NCI-H345 treated with DMSO at 0.1 percent for 48 hours (cell line): ENCODE results near the gene HDLBP.

ENCODE experiments used
- DNase-seq: peaks from one replicate; lab custom pipeline; 2025; ENCODE audit not compliant: unreplicated experiment; lab: John Stamatoyannopoulos, UW

HDLBP gene

DNA sequence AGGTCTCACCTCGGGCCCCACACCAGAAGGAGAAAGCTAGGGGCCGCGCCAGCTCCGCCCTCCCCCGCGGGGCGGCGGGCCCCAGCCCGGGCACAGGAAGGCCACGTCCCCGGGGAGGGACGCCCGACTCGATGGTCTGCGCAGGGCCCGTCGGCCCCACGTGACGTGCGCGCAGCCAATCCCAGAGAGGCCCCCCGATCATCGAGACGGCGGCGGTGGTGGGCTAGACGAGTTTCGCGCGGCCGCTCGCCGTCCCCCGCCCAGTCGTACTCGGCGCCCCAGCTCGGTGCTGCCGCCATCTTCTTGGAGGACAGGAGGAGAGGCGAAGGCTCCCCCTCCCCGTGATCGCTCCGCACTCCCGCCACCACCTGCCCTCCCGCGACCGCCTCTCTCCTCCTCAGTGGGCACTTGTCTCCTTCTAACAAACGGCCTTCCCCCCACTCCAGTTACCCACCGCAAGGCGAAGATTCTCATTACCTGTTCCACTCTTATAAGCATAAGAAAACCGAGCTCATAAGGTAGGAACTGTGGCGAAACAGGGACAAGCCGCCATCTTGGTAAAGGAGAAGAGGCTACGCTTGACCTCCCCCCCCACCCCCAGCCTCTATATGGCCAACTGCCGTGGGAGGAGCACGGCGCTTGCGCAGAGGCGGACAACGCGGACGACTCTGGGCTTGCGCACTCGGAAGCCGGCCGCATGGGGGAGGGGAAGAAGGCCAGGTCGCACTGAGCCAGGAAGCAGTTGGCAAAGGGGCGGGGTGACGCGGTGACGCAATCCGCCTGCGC, at the start of gene HDLBP:
Gene HDLBP, minus strand, starts transcription at position 580 of the 786 bp plus-strand sequence. CDS start 48,803 bp downstream, outside the sequence.
- peak; percentile 92 for DNase-seq

DNA sequence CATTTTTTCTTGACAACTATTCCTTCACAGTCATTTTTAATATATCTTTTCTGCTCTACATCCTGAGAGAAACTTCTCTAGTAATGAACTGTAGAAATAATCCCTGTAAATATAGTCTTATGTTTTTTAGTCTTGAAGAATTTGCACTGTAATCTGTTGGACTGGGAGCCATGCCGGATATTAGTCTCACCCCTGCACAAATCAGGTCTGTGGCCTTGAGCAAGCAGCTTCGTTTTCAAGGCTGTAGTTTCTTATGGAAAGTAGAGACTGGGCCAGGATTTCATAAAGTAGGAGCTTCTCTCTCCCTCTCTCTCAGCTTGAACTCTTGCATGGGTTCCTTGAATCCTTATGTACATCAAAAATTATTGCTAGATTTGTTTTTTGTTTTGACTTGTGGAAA, 49.3 kb upstream of the HDLBP start:
- DNase-seq: no peak

DNA sequence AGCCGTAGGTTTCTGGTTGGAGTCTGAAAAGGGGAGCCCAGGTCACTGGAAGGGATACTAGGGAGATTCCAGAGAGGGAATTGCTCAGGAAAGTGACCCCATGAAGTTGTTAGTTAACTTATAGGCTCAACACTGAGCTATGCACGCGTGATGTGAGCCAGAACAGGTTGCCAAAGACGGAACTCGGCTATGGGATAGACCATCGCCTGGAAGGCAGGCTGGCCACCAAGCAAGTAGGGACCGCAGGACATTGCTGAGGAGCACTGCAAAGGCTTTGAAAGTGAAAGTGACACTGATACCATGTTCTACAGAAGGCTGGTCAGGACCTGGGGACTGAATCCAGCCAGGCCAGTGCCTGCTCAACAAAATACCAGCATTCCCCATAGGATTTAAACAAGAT, 48.0 kb upstream of the HDLBP start:
- no peak for DNase-seq

- DNase-seq: no peak
Observed at GRCh38 chr2:241359481-241360045, 44.1 kb upstream of the HDLBP start.

- DNase-seq: no peak
Observed at GRCh38 chr2:241358470-241358869, 43.0 kb upstream of the HDLBP start.

DNA sequence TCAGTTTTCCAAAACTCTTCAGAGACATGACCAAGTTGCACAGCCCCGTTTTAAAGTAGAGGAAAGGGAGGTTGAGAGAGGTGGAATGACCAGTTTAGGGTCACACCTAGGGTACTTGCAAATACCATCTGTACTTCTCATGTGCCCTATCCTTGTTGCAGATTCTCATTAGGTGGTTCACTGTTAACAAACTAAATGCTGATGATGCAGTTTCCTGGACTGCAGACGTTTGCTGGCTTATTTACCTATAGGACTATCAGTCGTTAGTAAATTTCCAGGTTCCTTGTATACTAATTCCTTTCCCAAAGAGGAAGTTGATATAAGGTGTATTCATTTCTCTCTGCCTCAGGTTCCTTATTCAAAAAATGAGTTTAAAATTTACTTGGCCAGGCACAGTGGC, 42.1 kb upstream of the HDLBP start:
- no peak for DNase-seq

- DNase-seq: no peak
Observed at GRCh38 chr2:241356871-241357260, 41.4 kb upstream of the HDLBP start.

GRCh38 chr2:241355983-241356870, 40.8 kb upstream of the HDLBP start, which contains the start of gene FARP2:
Gene FARP2, plus strand, starts transcription at chr2:241356285. Its CDS starts 16,823 bp downstream, at chr2:241373108.
- peak; percentile 97 for DNase-seq

- peak; percentile 28 for DNase-seq
Observed at GRCh38 chr2:241354668-241355658, 39.5 kb upstream of the HDLBP start.

- no peak for DNase-seq
Observed at GRCh38 chr2:241352227-241352626, 36.8 kb upstream of the HDLBP start.

- no peak for DNase-seq
Observed at GRCh38 chr2:241351640-241352031, 36.2 kb upstream of the HDLBP start.

GRCh38 chr2:241350878-241351639, 35.6 kb upstream of the HDLBP start:
- no peak for DNase-seq

DNA sequence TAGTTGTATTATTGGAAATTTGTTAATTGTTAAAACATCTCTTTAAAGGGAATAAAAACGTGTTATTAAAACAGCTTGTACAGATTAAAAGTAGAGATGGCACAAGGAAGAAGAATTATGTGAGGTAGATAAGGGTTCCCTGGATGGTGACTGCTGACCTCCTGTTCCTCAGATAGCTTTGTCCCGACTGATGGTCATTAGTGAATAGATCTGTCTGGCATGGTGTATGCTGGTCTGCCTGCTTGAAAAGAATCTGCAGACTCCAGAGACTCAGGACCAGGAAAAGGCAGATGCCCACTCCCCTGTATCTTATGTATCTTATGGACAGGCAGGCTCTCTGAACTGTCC, 35.0 kb upstream of the HDLBP start:
- DNase-seq: no peak

DNA sequence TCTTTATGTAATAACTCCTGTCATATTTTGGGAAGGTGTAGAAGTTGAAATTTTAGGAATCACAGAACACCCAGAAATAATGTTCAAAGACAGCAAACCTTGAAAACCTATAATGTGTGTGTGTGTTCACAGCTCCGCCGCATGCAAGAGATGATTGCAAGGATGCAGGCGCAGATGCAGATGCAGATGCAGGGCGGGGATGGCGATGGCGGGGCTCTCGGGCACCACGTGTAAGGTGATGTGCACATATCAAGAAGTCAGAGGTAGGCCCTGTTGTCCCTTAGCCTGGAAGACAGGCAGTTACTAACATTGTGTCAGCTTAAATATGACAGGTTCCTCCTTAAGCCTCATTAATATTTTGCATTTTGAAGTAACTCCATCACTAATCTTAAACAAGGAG, 34.5 kb upstream of the HDLBP start:
- DNase-seq: no peak

DNA sequence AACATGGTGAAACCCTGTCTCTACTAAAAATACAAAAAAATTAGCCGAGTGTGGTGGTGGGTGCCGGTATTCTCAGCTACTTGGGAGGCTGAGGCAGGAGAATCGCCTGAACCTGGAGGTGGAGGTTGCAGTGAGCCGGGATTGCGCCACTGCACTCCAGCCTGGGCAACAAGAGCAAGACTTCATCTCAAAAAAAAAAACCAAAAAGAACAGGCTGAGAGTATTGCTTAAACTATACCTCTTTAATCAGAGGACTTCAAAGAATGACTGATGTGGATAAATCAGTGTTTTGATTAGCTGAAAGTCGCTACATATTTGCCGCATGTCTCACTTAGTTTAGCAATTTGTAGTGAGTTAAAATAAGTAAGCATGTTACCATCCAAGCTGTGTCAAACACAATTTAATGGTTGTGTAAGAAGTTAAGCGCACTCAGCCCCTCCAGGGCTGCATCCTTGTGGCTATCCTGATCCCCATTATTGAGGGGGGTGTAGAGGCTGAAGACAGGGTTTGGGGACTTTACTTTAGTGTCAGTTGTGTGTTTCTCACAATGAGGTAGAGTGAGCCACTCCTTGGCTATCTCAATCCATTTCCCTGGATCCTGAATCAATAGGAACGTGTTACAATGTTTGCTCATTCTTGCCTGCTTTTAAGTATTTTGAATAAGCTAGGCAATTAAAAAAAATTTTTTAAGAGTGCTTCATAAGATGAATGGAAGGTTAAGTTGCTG, 29.6 kb upstream of the HDLBP start:
- no peak for DNase-seq

- DNase-seq: no peak
Observed at GRCh38 chr2:241340631-241341163, 25.2 kb upstream of the HDLBP start.

- no peak for DNase-seq
Observed at GRCh38 chr2:241339839-241340630, 24.6 kb upstream of the HDLBP start.

GRCh38 chr2:241334813-241335212, 19.3 kb upstream of the HDLBP start:
- DNase-seq: no peak
